A673 (cell line): ENCODE data around the gene ETV3. TPM values are rescaled to one million over a fixed set of nuclear protein-coding genes. Genes with fewer than 3 reads are reported as not detected.

Experiments used
- BruUV-seq: library from RNA; stranded (reverse); fragments of 400-500 nt; replicated peaks from 2 replicates; lab custom pipeline; 2021; lab: Mats Ljungman, UMichigan
- CTCF ChIA-PET: fragments of 300-600 bp; sonication (Branson Sonifier 250); formaldehyde crosslinking; loops from one replicate; lab custom pipeline; 2022; ENCODE audit warnings: antibody characterized with exemption; lab: Charles Lee
- POLR2A ChIA-PET: fragments of 300-600 bp; sonication (Branson Sonifier 250); formaldehyde crosslinking; loops from one replicate; lab custom pipeline; 2022; ENCODE audit warnings: antibody characterized with exemption; ENCODE audit not compliant: low non-redundant PET; lab: Charles Lee
- DNase-seq: peaks from one replicate; pipeline ENCODE4 v3.0.0-alpha.2; 2015; ENCODE audit warnings: low spot score
- H3K27ac ChIP-seq: fragments of 200-600 bp; sonication (generic); 2 replicates; pipeline ENCODE4 v1.5.1; 2016; ENCODE audit warnings: mixed run types, low read depth, mild to moderate bottlenecking, mixed read lengths, antibody characterized with exemption, low read length; ENCODE audit not compliant: poor library complexity, severe bottlenecking
- H3K27me3 ChIP-seq: fragments of 200-600 bp; sonication (generic); replicated peaks from 2 replicates; pipeline ENCODE4 v1.6.1; 2017; ENCODE audit warnings: mixed run types, low read depth, mild to moderate bottlenecking, mixed read lengths, antibody characterized with exemption, low read length; ENCODE audit not compliant: insufficient read depth, poor library complexity
- H3K36me3 ChIP-seq: fragments of 200-600 bp; sonication (generic); 2 replicates; pipeline ENCODE4 v1.6.1; 2016; ENCODE audit warnings: mixed run types, mild to moderate bottlenecking, mixed read lengths, antibody characterized with exemption, low read length; ENCODE audit not compliant: insufficient read depth, poor library complexity, severe bottlenecking
- H3K4me1 ChIP-seq: fragments of 200-600 bp; sonication (generic); 2 replicates; pipeline ENCODE4 v1.6.1; 2017; ENCODE audit warnings: mixed run types, mild to moderate bottlenecking, mixed read lengths, antibody characterized with exemption, low read length; ENCODE audit not compliant: insufficient read depth, poor library complexity, severe bottlenecking
- H3K4me3 ChIP-seq: fragments of 200-600 bp; sonication (generic); 2 replicates; pipeline ENCODE4 v1.5.1; 2016; ENCODE audit warnings: low read depth, mixed run types, mild to moderate bottlenecking, mixed read lengths, low read length; ENCODE audit not compliant: poor library complexity, severe bottlenecking
- H3K9me3 ChIP-seq: fragments of 200-600 bp; sonication (generic); 2 replicates; pipeline ENCODE4 v1.6.1; 2016; ENCODE audit warnings: mixed run types, low read depth, mild to moderate bottlenecking, mixed read lengths, antibody characterized with exemption, low read length; ENCODE audit not compliant: poor library complexity, severe bottlenecking
- CTCF ChIP-seq: fragments of 300-800, 200-600 bp; sonication (generic); conservative IDR thresholded peaks from 2 replicates; pipeline ENCODE4 v1.5.1; 2017; ENCODE audit warnings: low read depth, mild to moderate bottlenecking, antibody characterized with exemption, low read length, moderate library complexity, mixed read lengths
- EZH2 ChIP-seq: fragments of 200-600 bp; sonication (generic); IDR thresholded peaks from 2 replicates; pipeline ENCODE4 v1.6.1; 2017; ENCODE audit warnings: borderline replicate concordance, low read depth, mild to moderate bottlenecking, mixed read lengths, antibody characterized with exemption, low read length; ENCODE audit not compliant: poor library complexity, severe bottlenecking
- intact Hi-C: fragments of 100-400 bp; cut with micrococcal nuclease; formaldehyde crosslinking; loops from one replicate; pipeline ENCODE4 v1.10.0; 2022; ENCODE audit not compliant: unreplicated experiment
- total RNA-seq: library from RNA; stranded (reverse); gene quantifications from 2 replicates; pipeline ENCODE4 v1.2.3, GENCODE V29; 2021

ETV3 gene
- total RNA-seq, 1 experiment from 2014 or later: 46.1 TPM

DNA sequence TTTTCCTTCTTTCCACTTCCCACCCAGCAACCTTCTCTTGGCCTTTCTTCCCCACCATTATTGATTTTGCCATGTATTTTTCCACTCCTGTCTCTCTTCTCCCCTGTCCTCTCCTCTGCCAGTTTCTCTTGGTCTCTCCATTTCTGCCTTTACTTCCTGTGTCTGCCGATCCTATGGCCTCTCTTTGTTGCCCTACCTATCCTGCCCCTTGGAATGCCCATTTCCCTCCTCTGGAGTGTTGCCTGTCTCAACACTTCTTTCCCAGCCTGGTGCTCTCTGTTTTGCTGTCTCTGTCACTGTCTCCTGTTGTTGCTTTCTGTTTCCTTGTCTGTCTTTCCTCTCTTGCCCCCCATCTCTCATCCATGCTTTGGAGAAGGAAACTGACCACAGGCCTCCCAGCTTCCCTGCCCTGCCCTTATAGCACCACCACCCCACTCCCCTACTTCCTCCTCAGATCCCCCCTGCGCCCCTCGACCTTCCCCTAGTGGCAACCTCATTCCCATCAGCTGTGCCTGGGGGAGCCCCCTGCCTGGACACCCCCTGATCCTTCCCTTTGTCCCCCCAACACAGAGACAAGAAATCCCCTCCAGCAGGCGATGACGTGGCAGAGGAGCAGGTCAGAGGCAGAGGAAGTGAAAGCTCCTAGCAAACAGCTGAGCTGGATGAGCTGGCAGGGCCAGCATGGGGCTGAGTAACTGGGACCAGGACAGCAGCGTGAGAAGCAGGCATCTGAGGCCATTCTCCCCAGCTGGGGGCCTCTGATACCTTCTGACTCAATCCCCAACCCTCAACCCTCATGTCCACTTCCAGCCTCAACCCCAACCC, 32.0 kb downstream of the ETV3 start:
- no peaks in the 10 kb centered on the region for H3K27me3 ChIP-seq
- no peak overlapping the region for H3K27ac ChIP-seq
- no peak overlapping the region for H3K4me3 ChIP-seq
- H3K36me3 ChIP-seq: no peaks in the 10 kb centered on the region
- intact Hi-C loops: no loop called here
- H3K9me3 ChIP-seq: no peaks in the 10 kb centered on the region
- BruUV-seq: no TSS peak
- DNase-seq: no peak
- TF ChIP-seq EZH2 (no peak), CTCF (no peak)
- POLR2A ChIA-PET: no interaction called here
- peaks cover 33% of the 10 kb centered on the region for H3K4me1 ChIP-seq
- CTCF ChIA-PET: interaction anchor here (0.9 kb wide), 1 partner anchor 16 kb away, joined by 6 read pairs; no protein-coding TSS in a partner anchor

DNA sequence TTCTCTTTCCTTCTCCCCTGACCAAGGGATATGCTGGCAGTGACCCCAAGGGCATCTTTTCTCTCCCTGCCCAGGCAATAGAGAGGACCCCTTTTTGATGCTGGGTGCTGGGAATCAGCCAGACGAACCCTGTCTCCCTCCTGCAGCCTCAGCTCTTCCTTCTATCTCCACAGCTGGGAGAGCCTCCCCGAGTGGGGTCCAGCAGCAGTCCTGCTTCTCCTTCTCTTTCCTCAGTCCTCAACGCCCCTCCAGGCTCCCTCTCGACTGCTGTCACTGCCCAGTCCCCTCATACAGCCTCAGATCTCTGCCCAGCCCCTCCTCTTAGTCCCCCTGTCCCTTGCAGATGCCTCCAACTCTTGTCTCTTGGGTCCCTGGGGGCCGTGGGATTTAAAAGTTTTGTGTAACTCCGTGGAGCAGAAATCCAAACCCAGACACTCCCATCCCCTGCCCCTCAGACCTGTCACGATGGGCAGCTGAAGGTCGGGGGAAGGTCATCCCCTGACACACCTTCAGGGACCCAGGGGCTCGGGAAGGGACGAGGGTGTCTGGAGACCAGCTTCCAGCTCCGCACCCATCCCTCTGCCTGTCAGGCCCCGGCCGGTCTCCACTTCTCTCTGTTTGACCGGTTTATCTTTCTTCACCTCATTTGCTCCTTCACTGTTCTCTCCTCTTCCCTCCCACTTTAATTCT, 32.8 kb downstream of the ETV3 start:
- Histone ChIP-seq H3K4me3 (no peak overlapping the region), H3K9me3 (no peaks in the 10 kb centered on the region), H3K27me3 (no peaks in the 10 kb centered on the region), H3K36me3 (no peaks in the 10 kb centered on the region), H3K4me1 (peaks cover 26% of the 10 kb centered on the region), H3K27ac (no peak overlapping the region)
- DNase-seq: no peak
- POLR2A ChIA-PET: no interaction called here
- no TSS peak for BruUV-seq
- no peak for TF ChIP-seq EZH2
- TF ChIP-seq CTCF: no peak
- intact Hi-C loops: no loop called here
- CTCF ChIA-PET: no interaction called here

DNA sequence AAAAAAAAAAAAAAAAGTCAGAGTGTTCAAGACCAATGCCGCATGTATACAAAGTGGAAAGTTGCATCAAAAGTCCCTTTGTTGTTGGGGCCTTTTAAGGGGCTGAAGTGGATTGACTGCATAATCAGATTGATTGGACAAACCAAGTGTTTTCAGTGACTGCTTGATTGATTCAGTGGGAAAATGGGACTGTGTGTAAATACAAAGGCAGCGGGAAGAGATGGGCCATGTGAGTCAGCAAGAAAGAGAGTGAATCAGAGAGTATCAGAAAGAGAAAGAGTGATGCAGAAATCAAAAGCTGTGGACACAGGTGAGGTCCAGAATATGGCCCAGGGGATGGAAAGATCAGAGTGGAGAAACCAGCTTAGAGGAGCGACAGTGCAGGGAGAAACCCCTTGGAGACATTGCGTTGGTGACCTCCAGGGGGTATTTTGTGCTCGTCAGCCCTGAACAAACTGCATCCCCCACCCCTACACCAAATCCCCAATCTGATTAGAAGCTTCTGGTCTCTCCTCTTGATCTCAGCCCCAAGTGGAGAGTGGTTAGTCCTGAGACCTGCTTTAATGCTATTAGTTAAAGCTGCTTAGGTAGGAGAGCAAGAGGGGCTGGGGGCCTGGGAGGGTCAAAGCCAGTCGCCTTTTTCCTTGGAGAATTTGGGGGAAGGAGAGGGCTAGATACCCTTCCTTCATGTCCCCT, 33.4 kb downstream of the ETV3 start:
- Histone ChIP-seq H3K4me3 (no peak overlapping the region), H3K27me3 (no peaks in the 10 kb centered on the region), H3K9me3 (no peaks in the 10 kb centered on the region), H3K27ac (no peak overlapping the region), H3K36me3 (no peaks in the 10 kb centered on the region), H3K4me1 (peaks cover 19% of the 10 kb centered on the region)
- TF ChIP-seq CTCF: no peak
- DNase-seq: no peak
- no TSS peak for BruUV-seq
- CTCF ChIA-PET: no interaction called here
- intact Hi-C loops: no loop called here
- POLR2A ChIA-PET: no interaction called here
